ENCODE results near the gene METRN. TPM values are rescaled to one million over a fixed set of nuclear protein-coding genes. Genes with fewer than 3 reads are reported as not detected.
A peak's percentile ranks its signal among the peaks of the same experiment; 100 is the strongest.

METRN gene
- total RNA-seq, 1 experiment from 2014 or later: 25.2 TPM

DNA sequence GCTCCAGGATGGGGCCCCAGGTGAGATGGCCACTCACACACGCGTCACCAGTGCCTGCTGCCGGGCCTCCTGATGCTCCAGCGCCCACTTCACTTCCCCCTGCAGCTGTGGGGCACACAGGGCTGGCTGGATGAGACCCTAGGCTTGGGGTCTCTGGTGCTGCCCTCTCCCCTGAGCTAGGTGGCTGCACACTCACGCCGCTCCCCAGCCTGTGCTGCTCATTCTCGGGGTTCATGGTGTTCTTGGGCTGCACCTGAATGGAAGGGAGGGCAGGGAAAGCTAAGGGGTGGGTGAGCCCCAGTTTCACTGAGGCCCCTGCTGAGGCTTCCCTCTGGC is 10.1 kb downstream of the METRN start:
- Histone ChIP-seq H3K36me3 (ENCODE audit: insufficient read depth, low read length) (0 out of 2 replicates have a peak, but pooled peaks cover 3% of the 10 kb centered on the region), H3K27me3 (ENCODE audit: low read length) (no peaks in the 10 kb centered on the region), H3K27ac (ENCODE audit: low read length) (peak overlapping the region; percentile 91), H3K9me2 (replicated peaks; ENCODE audit: insufficient read depth, low read length) (no peaks in the 10 kb centered on the region), H4K20me1 (ENCODE audit: insufficient read depth, low read depth, low read length) (peaks cover 8% of the 10 kb centered on the region), H3K9ac (ENCODE audit: low read length) (peak overlapping the region; percentile 75), H3K4me3 (ENCODE audit: low read length) (peak overlapping the region; percentile 73; the same call in 1 of the 2 replicates), H2AFZ (ENCODE audit: low read length) (no peak overlapping the region), H3K79me2 (ENCODE audit: low read length) (peaks cover 32% of the 10 kb centered on the region), H3K4me2 (ENCODE audit: low read depth, low read length, poor library complexity, severe bottlenecking) (peak overlapping the region; percentile 89), H3K4me1 (ENCODE audit: low read length) (peaks cover 82% of the 10 kb centered on the region), H3K9me3 (ENCODE audit: low read length) (no peaks in the 10 kb centered on the region)
- no peak for DNase-seq

DNA sequence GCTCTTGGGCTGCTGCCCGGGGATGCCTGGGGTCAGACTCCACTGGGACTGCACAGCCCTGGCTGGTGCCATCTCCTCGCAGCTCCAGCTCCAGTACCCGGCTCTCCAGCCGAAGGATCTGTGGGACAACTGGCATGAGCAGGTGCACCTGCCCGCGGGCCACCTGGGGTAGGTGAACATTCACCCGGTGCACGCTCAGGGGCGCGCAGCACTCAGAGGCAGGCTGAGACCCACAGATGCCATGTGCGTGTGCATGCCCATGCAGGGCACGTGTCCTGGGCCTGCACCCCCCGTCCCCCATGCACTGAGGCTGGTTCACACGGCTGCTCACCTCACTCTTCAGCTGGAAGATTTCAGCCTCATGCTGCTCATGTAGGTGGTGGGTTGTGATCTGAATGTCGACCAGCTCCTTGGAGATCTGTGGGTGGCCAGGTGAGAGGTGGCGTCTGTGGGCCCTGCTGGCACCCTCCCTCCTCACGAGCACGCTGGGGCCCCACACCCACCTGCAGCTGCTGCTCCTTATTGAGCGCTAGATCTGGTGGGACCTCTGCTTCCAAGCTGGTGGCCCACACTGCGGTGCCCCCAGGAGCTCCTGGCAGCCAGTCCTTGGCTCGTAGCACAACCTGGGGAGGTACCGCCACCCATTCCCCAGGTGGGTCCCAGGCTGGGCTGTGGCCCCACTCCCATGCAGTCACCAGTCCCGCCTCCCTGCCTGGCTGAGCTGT is 10.7 kb downstream of the METRN start:
- peak; percentile 72 for DNase-seq
- no peaks in the 10 kb centered on the region for H3K9me3 ChIP-seq (ENCODE audit: low read length)
- peaks cover 33% of the 10 kb centered on the region for H3K79me2 ChIP-seq (ENCODE audit: low read length)
- H2AFZ ChIP-seq (ENCODE audit: low read length): no peak overlapping the region
- no peaks in the 10 kb centered on the region for H3K27me3 ChIP-seq (ENCODE audit: low read length)
- H3K9me2 ChIP-seq (replicated peaks; ENCODE audit: insufficient read depth, low read length): no peaks in the 10 kb centered on the region
- peak overlapping the region; percentile 75 for H3K9ac ChIP-seq (ENCODE audit: low read length)
- H3K4me1 ChIP-seq (ENCODE audit: low read length): peaks cover 83% of the 10 kb centered on the region
- peaks cover 8% of the 10 kb centered on the region for H4K20me1 ChIP-seq (ENCODE audit: insufficient read depth, low read depth, low read length)
- peak overlapping the region; percentile 89 for H3K4me2 ChIP-seq (ENCODE audit: low read depth, low read length, poor library complexity, severe bottlenecking)
- H3K27ac ChIP-seq (ENCODE audit: low read length): peak overlapping the region; percentile 91
- H3K36me3 ChIP-seq (ENCODE audit: insufficient read depth, low read length): 0 out of 2 replicates have a peak, but pooled peaks cover 6% of the 10 kb centered on the region
- H3K4me3 ChIP-seq (ENCODE audit: low read length): peak overlapping the region; percentile 73

DNA sequence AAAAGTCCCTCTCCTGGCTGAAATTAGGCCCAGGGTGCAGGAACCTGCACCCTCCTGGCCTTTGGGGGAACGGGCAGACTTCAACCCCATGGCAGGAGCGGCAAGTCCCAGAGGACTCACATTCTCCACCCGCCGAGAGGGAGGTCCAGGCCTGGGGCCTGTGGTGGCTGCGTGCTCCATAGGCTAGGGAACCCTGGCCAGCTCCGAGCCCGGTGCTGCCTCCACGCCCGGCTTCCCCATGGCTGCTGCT is 11.2 kb downstream of the METRN start:
- Histone ChIP-seq H2AFZ (ENCODE audit: low read length) (no peak overlapping the region), H3K4me3 (ENCODE audit: low read length) (peak overlapping the region; percentile 73), H3K9me2 (replicated peaks; ENCODE audit: insufficient read depth, low read length) (no peaks in the 10 kb centered on the region), H3K9me3 (ENCODE audit: low read length) (no peaks in the 10 kb centered on the region), H3K4me1 (ENCODE audit: low read length) (peaks cover 88% of the 10 kb centered on the region), H3K79me2 (ENCODE audit: low read length) (peaks cover 33% of the 10 kb centered on the region), H3K9ac (ENCODE audit: low read length) (peak overlapping the region; percentile 75), H4K20me1 (ENCODE audit: insufficient read depth, low read depth, low read length) (peaks cover 8% of the 10 kb centered on the region), H3K27ac (ENCODE audit: low read length) (peak overlapping the region; percentile 91), H3K36me3 (ENCODE audit: insufficient read depth, low read length) (0 out of 2 replicates have a peak, but pooled peaks cover 6% of the 10 kb centered on the region), H3K4me2 (ENCODE audit: low read depth, low read length, poor library complexity, severe bottlenecking) (peak overlapping the region; percentile 89), H3K27me3 (ENCODE audit: low read length) (no peaks in the 10 kb centered on the region)
- DNase-seq: no peak

DNA sequence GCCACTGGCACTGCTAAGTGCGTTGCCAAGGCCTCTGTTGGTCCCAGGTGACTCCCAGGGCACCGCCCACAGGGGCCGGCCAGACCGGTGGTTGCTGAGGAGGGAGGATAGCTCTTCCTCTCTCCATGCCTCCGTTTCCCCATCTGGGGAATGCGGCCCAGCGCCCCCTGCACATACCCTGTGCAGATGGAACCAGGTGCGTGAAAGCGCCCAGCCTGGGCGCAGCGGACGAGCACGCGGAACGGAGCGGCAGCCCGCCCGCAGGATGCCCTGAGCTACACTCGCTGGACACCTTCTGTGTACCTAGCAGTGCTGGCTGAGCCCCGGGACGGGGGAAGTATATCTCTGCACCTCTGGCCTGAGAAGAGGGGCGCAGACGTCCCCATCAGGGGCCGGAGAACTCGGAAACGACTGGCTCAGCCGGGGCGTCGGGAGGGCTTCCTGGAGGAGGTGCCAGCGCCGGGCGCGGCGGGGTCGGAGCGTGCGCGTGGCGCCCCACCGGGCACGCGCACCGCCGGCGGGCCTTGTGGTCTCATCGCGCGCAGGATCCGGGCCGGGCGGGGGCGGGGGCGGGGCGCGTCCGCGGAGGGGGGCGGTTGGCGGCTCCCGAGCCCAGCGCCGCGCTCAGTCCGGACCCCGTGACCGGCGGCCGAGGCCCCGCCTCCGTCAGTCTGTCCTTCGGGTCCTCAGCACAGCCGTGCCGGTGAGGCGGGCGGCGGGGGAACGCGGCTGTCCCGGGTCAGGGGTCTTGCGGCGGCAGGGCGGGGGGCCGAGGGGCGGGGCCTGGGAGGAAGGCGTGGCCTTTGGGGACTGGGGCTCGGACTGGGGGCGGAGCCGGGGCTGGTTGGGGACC is 11.7 kb downstream of the METRN start, which contains the start of the genes CCDC78 and HAGHL:
CCDC78 (minus strand) TSS at position 6 of the 853 bp plus-strand sequence. CDS start 76 bp downstream, outside the sequence.
HAGHL (plus strand) TSS at position 669 of the 853 bp plus-strand sequence. CDS start 404 bp downstream, outside the sequence.
- peaks cover 90% of the 10 kb centered on the region for H3K4me1 ChIP-seq (ENCODE audit: low read length)
- 0 out of 2 replicates have a peak, but pooled peaks cover 6% of the 10 kb centered on the region for H3K36me3 ChIP-seq (ENCODE audit: insufficient read depth, low read length)
- H2AFZ ChIP-seq (ENCODE audit: low read length): no peak within 1 kb of the TSS
- peaks cover 31% of the 10 kb centered on the region for H3K79me2 ChIP-seq (ENCODE audit: low read length)
- no peaks in the 10 kb centered on the region for H3K27me3 ChIP-seq (ENCODE audit: low read length)
- peak within 1 kb of the TSS; percentile 91 for H3K4me3 ChIP-seq (ENCODE audit: low read length)
- peak; percentile 94 for DNase-seq
- peak within 1 kb of the TSS; percentile 94 for H3K9ac ChIP-seq (ENCODE audit: low read length)
- H4K20me1 ChIP-seq (ENCODE audit: insufficient read depth, low read depth, low read length): peaks cover 5% of the 10 kb centered on the region
- peak within 1 kb of the TSS; percentile 97 for H3K27ac ChIP-seq (ENCODE audit: low read length)
- H3K9me3 ChIP-seq (ENCODE audit: low read length): no peaks in the 10 kb centered on the region
- H3K9me2 ChIP-seq (replicated peaks; ENCODE audit: insufficient read depth, low read length): no peaks in the 10 kb centered on the region
- H3K4me2 ChIP-seq (ENCODE audit: low read depth, low read length, poor library complexity, severe bottlenecking): peak within 1 kb of the TSS; percentile 93

DNA sequence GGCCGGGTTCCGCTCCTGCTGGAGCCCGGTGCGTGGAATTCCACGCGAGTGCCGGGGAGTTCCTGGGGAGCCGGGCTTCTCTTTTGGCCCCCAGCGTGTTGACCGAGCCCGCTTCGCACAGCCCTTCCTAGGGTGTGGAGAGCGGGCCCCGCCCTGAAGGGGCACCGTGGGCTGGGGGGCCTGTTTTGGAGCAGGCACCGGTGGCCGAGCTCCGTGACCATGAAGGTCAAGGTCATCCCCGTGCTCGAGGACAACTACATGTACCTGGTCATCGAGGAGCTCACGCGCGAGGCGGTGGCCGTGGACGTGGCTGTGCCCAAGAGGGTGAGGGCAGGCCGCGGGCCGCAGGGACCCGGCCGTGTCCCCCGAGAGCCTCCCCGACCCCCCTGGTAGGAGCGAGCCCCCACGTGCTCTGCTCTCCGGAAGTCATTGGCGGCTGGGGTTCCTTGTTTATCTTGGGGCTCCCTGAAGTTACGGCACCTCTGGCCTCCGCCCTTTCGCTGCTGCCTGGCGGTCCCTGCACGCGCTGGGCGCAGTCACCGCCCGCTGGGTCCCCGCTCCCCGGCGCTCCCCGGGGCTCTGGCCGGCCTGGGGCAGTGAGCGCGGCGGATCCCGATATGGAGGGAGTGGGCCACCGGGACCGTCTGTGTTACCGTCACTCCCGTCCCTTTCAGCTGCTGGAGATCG is 12.5 kb downstream of the METRN start:
- H3K9me3 ChIP-seq (ENCODE audit: low read length): no peaks in the 10 kb centered on the region
- no peaks in the 10 kb centered on the region for H3K9me2 ChIP-seq (replicated peaks; ENCODE audit: insufficient read depth, low read length)
- DNase-seq: peak; percentile 91
- 0 out of 2 replicates have a peak, but pooled peaks cover 6% of the 10 kb centered on the region for H3K36me3 ChIP-seq (ENCODE audit: insufficient read depth, low read length)
- peak overlapping the region; percentile 93 for H3K4me2 ChIP-seq (ENCODE audit: low read depth, low read length, poor library complexity, severe bottlenecking)
- peak overlapping the region; percentile 91 for H3K4me3 ChIP-seq (ENCODE audit: low read length)
- H3K27me3 ChIP-seq (ENCODE audit: low read length): no peaks in the 10 kb centered on the region
- peak overlapping the region; percentile 97 for H3K27ac ChIP-seq (ENCODE audit: low read length)
- peaks cover 26% of the 10 kb centered on the region for H3K79me2 ChIP-seq (ENCODE audit: low read length)
- H2AFZ ChIP-seq (ENCODE audit: low read length): no peak overlapping the region
- peak overlapping the region; percentile 94 for H3K9ac ChIP-seq (ENCODE audit: low read length)
- H3K4me1 ChIP-seq (ENCODE audit: low read length): peaks cover 83% of the 10 kb centered on the region
- no peaks in the 10 kb centered on the region; the same call in 1 of the 2 replicates for H4K20me1 ChIP-seq (ENCODE audit: insufficient read depth, low read depth, low read length)

DNA sequence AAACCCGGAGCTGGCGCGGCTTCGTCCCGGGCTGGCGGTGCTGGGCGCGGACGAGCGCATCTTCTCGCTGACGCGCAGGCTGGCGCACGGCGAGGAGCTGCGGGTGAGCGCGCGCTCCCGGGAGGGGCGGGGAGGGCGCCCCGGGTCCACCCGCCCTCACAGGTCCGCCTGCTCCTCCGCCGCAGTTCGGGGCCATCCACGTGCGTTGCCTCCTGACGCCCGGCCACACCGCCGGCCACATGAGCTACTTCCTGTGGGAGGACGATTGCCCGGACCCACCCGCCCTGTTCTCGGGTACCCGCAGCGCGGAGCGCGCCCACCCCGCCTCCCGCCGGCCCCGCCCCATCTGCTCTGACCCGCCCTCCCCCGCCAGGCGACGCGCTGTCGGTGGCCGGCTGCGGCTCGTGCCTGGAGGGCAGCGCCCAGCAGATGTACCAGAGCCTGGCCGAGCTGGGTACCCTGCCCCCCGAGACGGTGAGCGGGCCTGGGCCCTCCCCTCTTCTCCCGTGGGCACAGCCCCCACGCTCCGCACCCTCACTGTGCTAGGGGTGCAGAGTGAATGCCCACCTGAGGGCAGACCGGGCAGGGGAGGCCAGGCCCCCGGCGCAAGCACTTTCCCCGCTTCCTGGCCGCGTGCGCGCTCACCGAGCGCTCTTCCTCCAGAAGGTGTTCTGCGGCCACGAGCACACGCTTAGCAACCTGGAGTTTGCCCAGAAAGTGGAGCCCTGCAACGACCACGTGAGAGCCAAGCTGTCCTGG is 13.4 kb downstream of the METRN start:
- Histone ChIP-seq H3K4me2 (ENCODE audit: low read depth, low read length, poor library complexity, severe bottlenecking) (peak overlapping the region; percentile 93), H3K9ac (ENCODE audit: low read length) (peak overlapping the region; percentile 94), H3K9me3 (ENCODE audit: low read length) (no peaks in the 10 kb centered on the region), H3K9me2 (replicated peaks; ENCODE audit: insufficient read depth, low read length) (no peaks in the 10 kb centered on the region), H3K79me2 (ENCODE audit: low read length) (peaks cover 21% of the 10 kb centered on the region), H3K36me3 (ENCODE audit: insufficient read depth, low read length) (peaks cover 12% of the 10 kb centered on the region; the same call in 1 of the 2 replicates), H2AFZ (ENCODE audit: low read length) (no peak overlapping the region), H3K27ac (ENCODE audit: low read length) (peak overlapping the region; percentile 97), H3K27me3 (ENCODE audit: low read length) (no peaks in the 10 kb centered on the region), H4K20me1 (ENCODE audit: insufficient read depth, low read depth, low read length) (no peaks in the 10 kb centered on the region; the same call in 1 of the 2 replicates), H3K4me1 (ENCODE audit: low read length) (peaks cover 74% of the 10 kb centered on the region), H3K4me3 (ENCODE audit: low read length) (peak overlapping the region; percentile 91)
- DNase-seq: peak; percentile 97

DNA sequence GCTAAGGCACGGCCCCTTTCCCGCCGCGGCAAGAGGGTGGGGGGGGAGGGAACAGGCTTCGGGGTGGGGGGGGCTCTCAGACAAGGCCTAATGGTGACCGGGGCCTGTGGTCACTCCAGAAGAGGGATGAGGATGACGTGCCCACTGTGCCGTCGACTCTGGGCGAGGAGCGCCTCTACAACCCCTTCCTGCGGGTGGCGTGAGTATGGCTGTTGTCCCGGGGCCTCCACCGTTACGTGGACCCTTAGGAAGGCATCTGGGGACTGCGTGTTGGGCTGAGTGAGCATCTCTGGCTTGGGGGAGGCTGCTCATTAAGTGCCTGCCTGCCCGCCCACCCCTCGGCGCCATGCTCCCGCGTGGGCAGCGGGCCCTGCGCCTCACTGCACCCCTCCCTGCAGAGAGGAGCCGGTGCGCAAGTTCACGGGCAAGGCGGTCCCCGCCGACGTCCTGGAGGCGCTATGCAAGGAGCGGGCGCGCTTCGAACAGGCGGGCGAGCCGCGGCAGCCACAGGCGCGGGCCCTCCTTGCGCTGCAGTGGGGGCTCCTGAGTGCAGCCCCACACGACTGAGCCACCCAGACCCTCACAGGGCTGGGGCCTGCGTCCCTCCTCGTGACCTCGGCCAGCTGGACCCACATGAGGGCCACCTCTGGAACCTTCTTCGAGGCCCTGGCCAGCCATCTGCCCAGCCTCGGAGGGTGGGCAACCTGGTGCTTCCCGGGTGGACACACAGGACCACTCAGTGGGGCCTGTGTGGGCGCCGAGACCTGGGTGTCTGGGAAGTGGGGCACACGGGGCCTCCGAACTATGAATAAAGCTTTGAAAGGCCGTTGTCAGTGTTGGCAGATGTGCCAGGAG is 14.2 kb downstream of the METRN start:
- Histone ChIP-seq H2AFZ (ENCODE audit: low read length) (no peak overlapping the region), H3K9me3 (ENCODE audit: low read length) (no peaks in the 10 kb centered on the region), H3K4me3 (ENCODE audit: low read length) (peak overlapping the region; percentile 91), H3K4me2 (ENCODE audit: low read depth, low read length, poor library complexity, severe bottlenecking) (peak overlapping the region; percentile 93), H3K27me3 (ENCODE audit: low read length) (no peaks in the 10 kb centered on the region), H3K36me3 (ENCODE audit: insufficient read depth, low read length) (peaks cover 12% of the 10 kb centered on the region; the same call in 1 of the 2 replicates), H3K4me1 (ENCODE audit: low read length) (peaks cover 66% of the 10 kb centered on the region), H3K79me2 (ENCODE audit: low read length) (peaks cover 21% of the 10 kb centered on the region), H3K27ac (ENCODE audit: low read length) (peak overlapping the region; percentile 64), H3K9me2 (replicated peaks; ENCODE audit: insufficient read depth, low read length) (no peaks in the 10 kb centered on the region), H3K9ac (ENCODE audit: low read length) (peak overlapping the region; percentile 91), H4K20me1 (ENCODE audit: insufficient read depth, low read depth, low read length) (no peaks in the 10 kb centered on the region)
- no peak for DNase-seq

All from Karpas-422 (cell line).